ENCODE data around the gene TBC1D10B. TPM values are rescaled to one million over a fixed set of nuclear protein-coding genes. Genes with fewer than 3 reads are reported as not detected.
A peak's percentile ranks its signal among the peaks of the same experiment; 100 is the strongest.

Gene TBC1D10B
- total RNA-seq, 1 donor from 2014 or later, result 26.0 TPM

DNA sequence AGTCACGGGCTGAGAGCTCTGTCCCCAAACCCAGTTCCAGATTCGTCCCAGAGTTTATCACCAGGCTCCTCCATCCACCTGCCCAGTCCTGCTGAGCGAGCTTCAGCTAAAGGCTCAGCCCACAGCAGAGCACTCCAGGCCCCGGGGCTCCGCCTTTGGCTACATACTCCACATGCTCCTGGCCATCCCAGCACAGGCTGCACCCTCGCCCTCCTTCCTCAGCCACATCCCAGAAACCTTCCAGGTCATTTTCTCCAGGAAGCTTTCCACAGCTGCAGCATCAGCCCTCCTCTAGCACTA is 10.5 kb downstream of the TBC1D10B start:
- no peak for DNase-seq (ENCODE audit: missing footprints)
- intact Hi-C loops (cut with DNase I), result no loop called here
- no peak for ATAC-seq

GRCh38 chr16:30358990-30359870 is 11.1 kb downstream of the TBC1D10B start:
- ATAC-seq (no peak), DNase-seq (ENCODE audit: missing footprints) (no peak)
- intact Hi-C loops (cut with DNase I), result no loop called here

DNA sequence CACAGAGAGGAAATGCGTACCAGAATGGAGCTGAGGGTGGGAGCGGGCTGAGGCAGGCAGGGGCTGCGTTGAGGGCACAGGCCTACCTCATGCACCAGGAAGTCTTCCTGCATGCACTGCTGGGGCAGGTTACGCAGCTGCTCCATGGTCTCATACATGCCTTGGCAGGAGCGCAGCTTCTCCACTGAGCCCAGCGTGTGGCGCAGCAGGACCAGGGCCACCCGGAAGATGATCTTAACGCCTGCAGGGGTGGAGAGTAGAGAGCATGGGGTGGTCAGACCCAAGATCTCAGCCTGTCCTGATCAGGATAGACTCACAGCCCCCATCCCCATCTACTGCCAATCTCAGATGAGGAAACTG is 11.7 kb downstream of the TBC1D10B start:
- intact Hi-C loops (cut with DNase I), result no loop called here
- DNase-seq (ENCODE audit: missing footprints), result no peak

GRCh38 chr16:30357715-30358576 is 12.3 kb downstream of the TBC1D10B start:
- ATAC-seq (no peak), DNase-seq (ENCODE audit: missing footprints) (no peak)
- intact Hi-C loops (cut with DNase I), result no loop called here

More for the DNA sequence above, 11.7 kb downstream of the TBC1D10B start:
- ATAC-seq, result no peak

- intact Hi-C loops (cut with DNase I), result no loop called here
- DNase-seq (ENCODE audit: missing footprints) (no peak), ATAC-seq (no peak)
These were observed 13.1 kb downstream of the TBC1D10B start for GRCh38 chr16:30357085-30357714.

GRCh38 chr16:30356401-30357084 is 13.8 kb downstream of the TBC1D10B start:
- DNase-seq (ENCODE audit: missing footprints) (no peak), ATAC-seq (no peak)
- intact Hi-C loops (cut with DNase I), result no loop called here

DNA sequence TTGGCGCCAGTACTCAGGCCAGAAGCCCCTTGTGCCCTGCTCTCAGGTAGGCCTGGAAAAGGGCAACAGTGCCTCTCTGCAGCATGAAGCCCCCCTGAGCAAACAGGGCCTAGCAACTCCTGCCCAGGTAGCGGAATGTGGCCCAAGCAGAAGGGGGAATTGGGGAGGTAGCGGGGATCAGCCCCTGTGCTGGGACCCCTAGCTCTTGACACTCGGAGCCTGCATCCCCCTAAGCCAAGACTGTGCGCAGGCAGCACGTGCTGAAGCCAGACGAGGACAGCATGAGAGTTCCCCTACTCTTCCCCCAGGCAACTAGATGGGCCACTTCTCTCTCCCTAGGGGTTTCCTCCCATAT is 14.4 kb downstream of the TBC1D10B start:
- intact Hi-C loops (cut with DNase I), result loop anchor here (1.0 kb wide), 1 partner anchor 12 kb away; no protein-coding TSS in a partner anchor
- ATAC-seq (no peak), DNase-seq (ENCODE audit: missing footprints) (no peak)

DNA sequence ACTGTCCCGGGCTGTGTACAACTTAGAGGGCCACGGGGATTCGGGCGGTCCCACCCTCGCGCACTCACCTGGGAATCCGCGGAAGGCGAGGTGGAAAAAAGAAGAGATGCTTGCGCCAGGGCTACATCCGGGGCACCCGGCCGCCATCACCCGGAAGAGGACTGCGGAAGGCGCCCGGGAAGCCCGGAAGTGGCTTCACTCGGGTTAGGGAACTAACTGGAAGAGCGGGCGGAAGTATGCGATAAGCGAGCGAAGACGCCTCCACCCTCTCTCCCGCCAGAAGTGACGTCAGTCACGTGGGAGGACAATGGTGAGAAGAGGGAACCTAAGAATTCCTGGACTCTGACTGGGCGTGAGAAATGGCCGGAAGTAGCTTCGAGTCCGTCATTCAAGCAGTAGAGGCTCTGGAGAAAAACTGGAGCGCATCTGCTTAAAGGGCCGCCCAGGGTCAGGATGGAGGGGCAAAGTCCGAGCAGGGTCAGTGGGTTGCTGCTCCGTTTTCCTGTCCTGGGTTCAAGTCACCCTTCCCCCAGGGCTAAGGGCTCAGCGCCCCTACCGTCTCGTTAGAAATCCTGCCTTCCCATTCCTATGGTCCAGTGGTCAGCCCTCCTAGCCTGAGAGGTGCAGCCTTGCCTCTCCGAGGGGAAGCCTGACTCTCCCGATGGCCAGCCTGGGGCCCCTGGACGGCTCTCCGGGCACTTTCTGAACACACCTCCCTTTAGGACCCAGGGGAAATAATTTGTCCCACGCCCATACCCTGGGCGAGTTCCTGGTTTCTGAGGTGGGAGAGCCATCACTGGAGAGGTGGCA is 14.9 kb downstream of the TBC1D10B start, which contains the start of gene CD2BP2:
CD2BP2 (minus strand) TSS at position 165 of the 810 bp plus-strand sequence. CDS start 627 bp downstream, outside the sequence.
- peak; percentile 97 for DNase-seq (ENCODE audit: missing footprints)
- peak; percentile 93 for ATAC-seq
- intact Hi-C loops (cut with DNase I), result loop anchor here (1.0 kb wide), 1 partner anchor 13 kb away; no protein-coding TSS in a partner anchor

- no peak for DNase-seq (ENCODE audit: missing footprints)
- ATAC-seq, result peak; percentile 20
- intact Hi-C loops (cut with DNase I), result loop anchor here (1.0 kb wide), 1 partner anchor 14 kb away; no protein-coding TSS in a partner anchor
These were observed 15.7 kb downstream of the TBC1D10B start for GRCh38 chr16:30354423-30355143.

DNA sequence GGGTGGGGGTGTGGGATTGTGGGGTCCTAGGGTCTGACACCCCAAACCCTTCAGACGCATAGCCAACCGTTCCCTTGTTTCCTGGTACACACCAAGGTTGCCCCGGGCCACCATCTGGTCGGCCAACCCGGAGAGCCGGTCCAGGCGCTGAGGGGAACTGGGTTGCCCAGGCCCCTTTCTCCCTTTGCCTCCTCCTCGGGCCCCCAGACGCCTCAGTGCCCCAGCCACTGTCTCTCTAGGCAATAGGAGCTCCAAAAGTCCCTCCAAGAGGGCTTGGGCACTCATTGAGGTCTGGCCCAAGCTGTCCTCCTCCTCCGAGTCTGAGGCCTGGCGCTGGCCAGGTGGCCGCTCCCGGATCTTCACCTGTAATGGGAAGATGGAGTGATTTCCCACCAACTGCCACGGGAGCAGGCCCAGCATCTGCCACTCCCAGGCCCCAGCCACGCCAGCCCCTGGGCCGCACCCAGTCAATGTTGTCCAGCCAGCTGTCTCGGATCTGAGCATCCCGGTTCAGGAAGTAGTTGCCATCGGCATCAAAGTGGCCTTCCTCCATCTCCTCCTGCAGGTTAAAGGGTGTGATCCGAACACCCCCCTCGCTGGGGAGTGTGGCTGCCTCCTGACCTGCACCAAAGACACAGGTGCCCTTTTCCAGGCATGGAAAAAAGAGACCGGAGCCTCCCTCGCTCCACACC is 16.7 kb downstream of the TBC1D10B start:
- DNase-seq (ENCODE audit: missing footprints), result no peak
- intact Hi-C loops (cut with DNase I), result no loop called here

GRCh38 chr16:30352488-30353401 is 17.5 kb downstream of the TBC1D10B start:
- intact Hi-C loops (cut with DNase I), result no loop called here
- no peak for ATAC-seq
- no peak for DNase-seq (ENCODE audit: missing footprints)

More for the DNA sequence above, 16.7 kb downstream of the TBC1D10B start:
- ATAC-seq, result no peak

GRCh38 chr16:30351586-30352419 is 18.5 kb downstream of the TBC1D10B start:
- ATAC-seq (peak; percentile 32), DNase-seq (ENCODE audit: missing footprints) (peak; percentile 81)
- intact Hi-C loops (cut with DNase I), result no loop called here

- ATAC-seq (no peak), DNase-seq (ENCODE audit: missing footprints) (no peak)
- intact Hi-C loops (cut with DNase I), result no loop called here
These were observed 19.3 kb downstream of the TBC1D10B start for GRCh38 chr16:30351001-30351441.

GRCh38 chr16:30350134-30350871 is 20.0 kb downstream of the TBC1D10B start:
- intact Hi-C loops (cut with DNase I), result no loop called here
- no peak for ATAC-seq
- no peak for DNase-seq (ENCODE audit: missing footprints)

Measured in Right ventricle myocardium inferior (tissue), 1 donor.